ENCODE measurements around the gene TMEM63C. TPM values are rescaled to one million over a fixed set of nuclear protein-coding genes. Genes with fewer than 3 reads are reported as not detected.
A peak's percentile ranks its signal among the peaks of the same experiment; 100 is the strongest.

The TMEM63C gene, protein sequence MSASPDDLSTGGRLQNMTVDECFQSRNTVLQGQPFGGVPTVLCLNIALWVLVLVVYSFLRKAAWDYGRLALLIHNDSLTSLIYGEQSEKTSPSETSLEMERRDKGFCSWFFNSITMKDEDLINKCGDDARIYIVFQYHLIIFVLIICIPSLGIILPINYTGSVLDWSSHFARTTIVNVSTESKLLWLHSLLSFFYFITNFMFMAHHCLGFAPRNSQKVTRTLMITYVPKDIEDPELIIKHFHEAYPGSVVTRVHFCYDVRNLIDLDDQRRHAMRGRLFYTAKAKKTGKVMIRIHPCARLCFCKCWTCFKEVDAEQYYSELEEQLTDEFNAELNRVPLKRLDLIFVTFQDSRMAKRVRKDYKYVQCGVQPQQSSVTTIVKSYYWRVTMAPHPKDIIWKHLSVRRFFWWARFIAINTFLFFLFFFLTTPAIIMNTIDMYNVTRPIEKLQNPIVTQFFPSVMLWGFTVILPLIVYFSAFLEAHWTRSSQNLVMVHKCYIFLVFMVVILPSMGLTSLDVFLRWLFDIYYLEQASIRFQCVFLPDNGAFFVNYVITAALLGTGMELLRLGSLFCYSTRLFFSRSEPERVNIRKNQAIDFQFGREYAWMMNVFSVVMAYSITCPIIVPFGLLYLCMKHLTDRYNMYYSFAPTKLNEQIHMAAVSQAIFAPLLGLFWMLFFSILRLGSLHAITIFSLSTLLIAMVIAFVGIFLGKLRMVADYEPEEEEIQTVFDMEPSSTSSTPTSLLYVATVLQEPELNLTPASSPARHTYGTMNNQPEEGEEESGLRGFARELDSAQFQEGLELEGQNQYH
- total RNA-seq (2014; rRNA removed; shearing (Covaris generic)), result 4.5 and 5.2 TPM in 2 replicates

GRCh38 chr14:77181603-77182437 is at the start of gene TMEM63C:
Gene TMEM63C, plus strand, starts transcription at chr14:77181798. Its CDS starts 37,016 bp downstream, at chr14:77218814.
- Histone ChIP-seq H3K27me3 (no peaks in the 10 kb centered on the region), H3K9me3 (replicated peaks) (no peaks in the 10 kb centered on the region), H3K4me3 (peak within 1 kb of the TSS; percentile 78), H3K36me3 (no peaks in the 10 kb centered on the region), H3K27ac (peak within 1 kb of the TSS; percentile 41), H3K4me1 (peaks cover 16% of the 10 kb centered on the region)
- DNase-seq, result peak; percentile 92 to 94

DNA sequence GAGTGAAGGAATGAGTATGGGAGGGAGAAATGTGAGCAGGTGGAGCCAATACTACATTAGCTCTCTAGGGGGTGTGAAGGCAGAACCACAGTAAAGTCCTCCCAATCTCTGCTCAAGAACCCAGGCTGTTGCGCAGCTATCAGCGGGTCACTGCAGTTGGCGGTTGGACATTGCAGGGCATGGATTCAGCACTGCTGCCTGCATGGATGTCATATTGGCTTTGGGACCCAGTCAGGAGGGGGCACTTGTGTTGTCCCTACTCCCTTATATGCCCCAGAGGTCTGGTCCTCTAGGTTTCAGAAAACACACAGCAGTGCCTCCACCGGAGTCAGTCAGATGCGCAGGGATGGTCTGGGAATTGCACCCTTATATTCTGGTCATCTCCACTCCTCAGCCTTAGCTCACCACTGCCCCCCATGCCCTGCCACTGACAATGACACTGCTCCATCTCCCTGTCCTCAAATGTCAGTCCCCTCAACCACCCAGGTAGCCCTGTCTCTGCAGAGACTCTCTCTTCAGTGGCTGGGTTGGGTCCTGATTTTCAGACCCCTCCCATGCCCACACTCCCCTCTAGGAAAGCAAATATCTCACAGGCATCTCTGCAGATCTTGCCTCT is 49.6 kb upstream of the TMEM63C start:
- Histone ChIP-seq H3K27ac (no peak overlapping the region), H3K36me3 (no peaks in the 10 kb centered on the region), H3K27me3 (no peaks in the 10 kb centered on the region), H3K4me3 (no peak overlapping the region), H3K4me1 (no peaks in the 10 kb centered on the region), H3K9me3 (replicated peaks) (no peaks in the 10 kb centered on the region)
- DNase-seq, result no peak

DNA sequence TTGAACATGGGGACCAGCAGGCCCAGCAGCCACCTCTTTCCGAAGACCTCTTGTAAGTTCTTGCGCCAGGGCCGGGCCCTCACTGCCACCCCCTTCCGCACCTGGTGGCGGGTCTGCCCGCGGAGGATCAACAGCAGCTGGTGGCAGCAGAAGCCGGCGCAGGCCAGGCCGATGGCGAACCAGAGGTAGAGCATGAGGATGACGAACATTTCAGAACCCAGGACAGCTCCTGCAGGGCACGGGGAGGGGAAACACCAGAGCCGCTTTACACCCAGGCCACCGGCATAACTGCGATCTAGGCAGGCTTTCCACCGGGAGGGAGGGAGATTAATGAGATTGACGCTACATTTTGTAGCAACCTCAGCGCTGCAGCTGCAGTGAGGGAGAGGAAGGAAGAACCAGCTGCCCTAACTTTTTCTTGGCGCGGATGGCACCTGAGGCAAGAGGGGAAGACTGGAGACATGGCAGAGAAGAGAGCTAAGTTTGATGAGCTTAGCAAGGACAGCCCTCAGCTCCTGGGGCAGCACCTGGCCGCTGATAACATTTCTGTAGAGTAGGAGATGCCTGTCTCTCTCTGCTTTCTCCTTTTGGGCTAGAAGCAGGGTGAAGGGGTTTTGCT is 47.8 kb upstream of the TMEM63C start:
- Histone ChIP-seq H3K9me3 (replicated peaks) (no peaks in the 10 kb centered on the region), H3K27ac (no peak overlapping the region), H3K36me3 (no peaks in the 10 kb centered on the region), H3K4me1 (no peaks in the 10 kb centered on the region), H3K27me3 (no peaks in the 10 kb centered on the region), H3K4me3 (no peak overlapping the region)
- peak; percentile 46 to 64 for DNase-seq

- no peak for DNase-seq
- Histone ChIP-seq H3K36me3 (no peaks in the 10 kb centered on the region), H3K27ac (no peak overlapping the region), H3K4me3 (no peak overlapping the region), H3K27me3 (no peaks in the 10 kb centered on the region), H3K9me3 (replicated peaks) (no peaks in the 10 kb centered on the region), H3K4me1 (no peaks in the 10 kb centered on the region)
Observed at GRCh38 chr14:77139022-77139421, 42.6 kb upstream of the TMEM63C start.

DNA sequence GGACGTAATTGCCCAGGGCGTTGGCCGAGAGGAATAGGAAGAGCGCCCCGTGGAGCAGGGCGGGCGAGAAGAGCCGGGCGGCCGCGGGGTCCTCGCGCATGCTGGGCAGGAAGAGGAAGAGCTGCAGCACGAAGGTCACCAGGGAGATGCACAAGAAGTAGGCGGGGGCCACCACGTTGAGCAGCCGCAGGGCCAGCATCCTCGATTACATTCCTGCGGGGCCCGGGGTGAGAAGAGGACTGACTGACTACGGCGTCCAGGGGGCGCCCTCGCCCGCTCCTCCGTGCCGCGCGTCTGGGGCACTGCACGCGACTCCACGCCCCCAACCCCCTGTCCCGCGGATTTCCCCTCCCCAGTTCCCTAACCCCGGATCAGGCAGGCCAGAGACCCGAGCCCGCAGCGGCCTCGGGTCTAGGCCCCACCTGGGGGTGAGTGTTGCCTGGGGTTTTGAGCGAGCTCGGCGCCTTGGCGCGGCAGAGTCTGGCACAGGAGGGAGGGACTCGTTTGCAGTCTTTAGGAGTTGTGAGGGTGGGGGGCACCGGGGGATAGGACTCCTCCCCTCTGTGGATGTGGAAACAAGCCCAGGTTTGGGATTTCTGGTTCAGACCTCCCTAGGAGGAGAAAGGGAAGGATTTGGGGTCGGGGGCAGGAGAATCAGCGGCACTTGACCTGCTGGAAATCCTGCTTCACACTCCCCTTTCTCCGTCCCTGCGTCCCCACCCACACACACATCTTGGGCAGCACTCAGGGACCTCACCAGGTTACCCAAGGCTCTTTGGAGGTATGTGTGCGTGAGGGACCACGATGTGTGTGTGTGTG is 41.8 kb upstream of the TMEM63C start:
- peak overlapping the region; percentile 64 for H3K4me3 ChIP-seq
- H3K36me3 ChIP-seq, result no peaks in the 10 kb centered on the region
- H3K27ac ChIP-seq, result no peak overlapping the region
- no peaks in the 10 kb centered on the region for H3K9me3 ChIP-seq (replicated peaks)
- DNase-seq, result peak; percentile 64 to 72
- no peaks in the 10 kb centered on the region for H3K4me1 ChIP-seq
- H3K27me3 ChIP-seq, result no peaks in the 10 kb centered on the region

- no peaks in the 10 kb centered on the region for H3K9me3 ChIP-seq (replicated peaks)
- DNase-seq, result peak; percentile 47 to 58
- H3K27ac ChIP-seq, result peak overlapping the region; percentile 45
- H3K4me1 ChIP-seq, result no peaks in the 10 kb centered on the region
- H3K27me3 ChIP-seq, result no peaks in the 10 kb centered on the region
- no peaks in the 10 kb centered on the region for H3K36me3 ChIP-seq
- H3K4me3 ChIP-seq, result peak overlapping the region; percentile 64
Observed at GRCh38 chr14:77140359-77141213, 41.0 kb upstream of the TMEM63C start.

GRCh38 chr14:77141214-77142004 is 40.2 kb upstream of the TMEM63C start, which contains the start of gene ZDHHC22:
Gene ZDHHC22, minus strand, starts transcription at chr14:77141791. Its CDS starts 2,053 bp downstream, at chr14:77139738.
- Histone ChIP-seq H3K9me3 (replicated peaks) (no peaks in the 10 kb centered on the region), H3K27ac (peak within 1 kb of the TSS; percentile 45), H3K36me3 (no peaks in the 10 kb centered on the region), H3K4me1 (no peaks in the 10 kb centered on the region), H3K4me3 (peak within 1 kb of the TSS; percentile 64), H3K27me3 (no peaks in the 10 kb centered on the region)
- peak; percentile 83 to 87 for DNase-seq

- DNase-seq, result no peak
- Histone ChIP-seq H3K4me1 (no peaks in the 10 kb centered on the region), H3K36me3 (no peaks in the 10 kb centered on the region), H3K27ac (peak overlapping the region; percentile 45), H3K4me3 (peak overlapping the region; percentile 64), H3K27me3 (no peaks in the 10 kb centered on the region), H3K9me3 (replicated peaks) (no peaks in the 10 kb centered on the region)
Observed at GRCh38 chr14:77142005-77142800, 39.4 kb upstream of the TMEM63C start.

- Histone ChIP-seq H3K27ac (no peak overlapping the region), H3K4me1 (no peaks in the 10 kb centered on the region), H3K9me3 (replicated peaks) (no peaks in the 10 kb centered on the region), H3K4me3 (no peak overlapping the region), H3K36me3 (no peaks in the 10 kb centered on the region), H3K27me3 (no peaks in the 10 kb centered on the region)
- DNase-seq, result peak in 1 of 2 experiments; percentile 38
Observed at GRCh38 chr14:77143071-77143470, 38.5 kb upstream of the TMEM63C start.

DNA sequence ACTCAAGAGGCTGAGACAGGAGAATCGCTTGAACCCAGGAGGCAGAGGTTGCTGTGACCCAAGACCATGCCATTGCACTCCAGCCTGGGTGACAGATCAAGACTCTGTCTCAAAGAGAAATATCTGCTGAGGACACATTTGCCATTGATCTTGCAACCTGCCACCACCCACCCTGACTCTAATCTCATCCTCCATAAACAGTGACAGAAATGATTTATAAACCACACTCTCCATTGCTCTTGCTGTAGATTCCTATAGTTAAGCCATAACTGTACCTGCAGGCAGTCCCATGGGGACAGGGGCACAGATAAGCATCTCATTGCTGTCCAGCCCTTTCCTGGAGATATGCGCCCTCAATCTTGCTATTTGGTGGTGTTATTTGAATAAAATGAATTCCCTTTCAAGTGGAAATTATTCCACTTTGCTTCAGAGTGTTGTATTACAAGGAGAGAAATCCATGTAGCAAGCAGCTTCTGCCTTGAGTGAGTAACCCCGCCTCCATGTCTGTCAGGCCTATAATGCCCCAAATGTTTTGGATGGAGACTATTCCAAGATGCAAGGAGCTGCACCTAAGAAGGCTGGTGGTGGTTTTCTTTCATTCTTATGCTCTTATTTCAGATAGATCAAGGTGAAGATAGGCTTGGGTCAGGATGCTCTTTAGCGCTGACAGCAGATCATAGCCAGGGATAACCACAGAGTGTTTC is 37.0 kb upstream of the TMEM63C start:
- no peaks in the 10 kb centered on the region for H3K36me3 ChIP-seq
- no peaks in the 10 kb centered on the region for H3K9me3 ChIP-seq (replicated peaks)
- no peak overlapping the region for H3K4me3 ChIP-seq
- H3K27ac ChIP-seq, result no peak overlapping the region
- H3K4me1 ChIP-seq, result peaks cover 6% of the 10 kb centered on the region
- H3K27me3 ChIP-seq, result no peaks in the 10 kb centered on the region
- DNase-seq, result no peak

Data from SJCRH30 (cell line).